Esophagus muscularis mucosa (tissue), 4 donors: ENCODE measurements around the gene TJAP1.

ENCODE experiments used
- CTCF ChIP-seq, 3 experiments: fragments of 200-600 bp in 2 of 3; fragments of 450-650 bp in 1 of 3; sonication (generic) in 2 of 3; IDR thresholded peaks; one replicate each; pipeline ENCODE4 v1.5.1; 2017 to 2019; ENCODE audit warnings: antibody characterized with exemption in 3 of 3, mild to moderate bottlenecking in 2 of 3, moderate library complexity in 1 of 3
- EP300 ChIP-seq: sonication (generic); formaldehyde crosslinking; IDR thresholded peaks from one replicate; pipeline ENCODE4 v1.6.1; 2017; ENCODE audit warnings: antibody characterized with exemption
- POLR2A ChIP-seq: fragments of 450-650 bp; IDR thresholded peaks from one replicate; pipeline ENCODE4 v1.6.1; 2017; ENCODE audit warnings: antibody characterized with exemption, moderate library complexity, mild to moderate bottlenecking, low read depth

- TF ChIP-seq CTCF (IDR thresholded peaks at IDR 0.05) (no peak), POLR2A (no peak), EP300 (no peak)
Observed at GRCh38 chr6:43450699-43451131, 26.7 kb upstream of the TJAP1 start.
